HG03139 (cell line): ENCODE measurements around the gene PCGF2.
"Not testable (repeated sequence)": the region's sequence is repeated elsewhere in the genome, so short reads cannot be mapped to it uniquely, and the experiment has no call there.

Experiments used
- ATAC-seq: cut with Tn5 transposase; IDR thresholded peaks from one replicate; pipeline ENCODE4 v1.9.1; 2021; ENCODE audit not compliant: unreplicated experiment

PCGF2 gene

DNA sequence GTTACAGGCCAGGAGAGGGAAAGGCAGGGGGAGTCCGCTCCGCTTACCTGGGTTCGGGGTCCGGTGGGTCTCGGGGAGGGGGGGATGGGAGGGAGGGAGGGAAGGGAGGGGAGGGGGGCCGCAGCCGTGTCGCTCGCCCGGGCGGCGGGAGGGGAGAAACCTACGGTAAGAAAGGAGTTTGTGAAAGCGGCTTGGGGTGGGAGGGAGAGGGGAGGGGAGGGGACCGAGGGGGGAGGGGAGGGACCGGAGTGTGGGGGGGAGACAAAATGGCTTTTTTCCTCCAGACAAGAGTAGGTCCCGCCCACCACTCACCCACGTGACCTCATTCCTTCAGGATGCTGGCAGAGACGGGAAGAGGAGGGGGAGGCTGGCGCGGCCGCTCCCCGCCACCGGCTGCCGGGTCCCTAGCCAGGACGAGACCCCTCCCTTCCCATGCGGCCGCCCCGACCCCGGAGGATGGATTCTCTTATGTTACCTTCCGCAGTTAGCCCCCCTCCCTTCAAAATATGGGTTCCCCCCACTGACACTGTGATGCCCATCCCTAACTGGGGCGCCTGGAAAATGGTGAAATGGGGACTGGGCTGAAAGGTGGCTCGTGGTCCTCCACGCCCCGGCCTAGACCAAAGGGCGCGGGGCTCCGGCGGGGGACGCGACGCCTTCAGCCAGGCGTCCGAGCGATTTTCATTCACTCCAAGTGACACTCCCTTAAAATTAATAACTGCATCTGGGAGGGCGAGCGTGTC lies at the start of gene PCGF2:
PCGF2 (minus strand) TSS at position 188 of the 743 bp plus-strand sequence. CDS start 7,934 bp downstream, outside the sequence.
- ATAC-seq, result no peak

DNA sequence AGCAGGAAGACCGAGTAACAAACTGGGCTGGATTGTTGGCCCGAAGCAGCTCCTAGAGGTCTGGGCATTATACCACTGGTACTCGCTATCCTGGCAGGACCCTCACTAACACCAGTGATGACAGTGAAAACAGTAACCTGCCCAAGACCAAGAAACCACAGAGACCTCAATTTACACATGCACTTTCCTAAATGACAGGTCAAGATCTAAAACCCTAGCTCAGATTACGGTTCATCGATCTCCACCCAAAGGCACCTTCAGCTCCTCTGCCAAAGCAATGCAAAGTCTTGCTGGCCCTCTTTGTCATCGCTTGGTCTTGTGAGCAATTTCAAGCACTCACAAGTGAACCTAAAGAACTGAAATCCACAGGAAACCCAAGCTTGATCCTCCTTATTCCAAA lies 49.7 kb upstream of the PCGF2 start:
- no peak for ATAC-seq

DNA sequence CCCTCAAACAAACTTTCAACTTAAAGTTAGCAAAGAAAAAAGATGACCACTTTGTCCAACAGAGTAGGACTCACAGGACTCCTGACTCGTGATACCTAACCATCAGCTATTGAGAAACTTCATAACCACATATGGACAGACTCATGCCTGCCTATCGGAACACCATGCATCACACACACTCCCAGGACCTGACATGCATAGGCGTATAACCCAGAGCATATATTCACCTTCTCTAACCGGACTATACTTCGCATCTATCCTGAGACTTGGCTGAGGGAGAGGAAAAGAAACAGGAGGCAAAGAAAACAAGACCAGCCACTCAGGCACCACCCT lies 49.0 kb upstream of the PCGF2 start:
- no peak for ATAC-seq

DNA sequence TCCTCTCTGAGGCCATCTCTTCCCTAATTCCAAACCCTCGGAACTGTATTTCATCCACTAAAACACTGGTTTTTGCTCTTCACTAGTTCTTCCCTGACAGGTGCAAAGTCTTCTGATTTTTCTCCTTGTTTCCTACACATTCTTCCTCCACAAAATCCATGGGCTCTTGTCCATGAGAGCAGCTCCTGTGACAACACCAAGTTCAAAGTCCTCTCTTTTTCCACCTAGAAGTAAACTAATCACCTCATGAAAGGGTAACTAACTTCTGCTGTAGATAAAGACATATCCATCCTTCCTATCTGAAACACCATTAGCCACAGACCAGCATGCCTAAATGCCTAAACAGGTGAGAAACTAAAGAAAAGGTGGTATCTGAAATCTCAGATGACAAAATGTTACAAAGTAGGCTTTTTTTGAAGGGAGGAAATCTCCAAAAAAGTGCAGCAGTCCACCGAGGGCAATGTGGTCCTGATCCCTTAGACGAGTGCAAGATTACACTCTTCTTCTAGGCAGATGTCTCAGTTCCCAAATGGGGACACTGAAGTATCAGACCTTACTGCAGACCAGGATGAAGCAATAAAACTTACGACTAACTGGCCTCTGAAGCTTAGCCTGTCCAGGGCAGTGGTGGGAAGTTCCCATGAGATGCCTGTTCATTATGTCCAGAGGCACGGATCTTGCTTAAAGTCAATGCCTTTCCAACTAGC lies 48.5 kb upstream of the PCGF2 start:
- no peak for ATAC-seq

DNA sequence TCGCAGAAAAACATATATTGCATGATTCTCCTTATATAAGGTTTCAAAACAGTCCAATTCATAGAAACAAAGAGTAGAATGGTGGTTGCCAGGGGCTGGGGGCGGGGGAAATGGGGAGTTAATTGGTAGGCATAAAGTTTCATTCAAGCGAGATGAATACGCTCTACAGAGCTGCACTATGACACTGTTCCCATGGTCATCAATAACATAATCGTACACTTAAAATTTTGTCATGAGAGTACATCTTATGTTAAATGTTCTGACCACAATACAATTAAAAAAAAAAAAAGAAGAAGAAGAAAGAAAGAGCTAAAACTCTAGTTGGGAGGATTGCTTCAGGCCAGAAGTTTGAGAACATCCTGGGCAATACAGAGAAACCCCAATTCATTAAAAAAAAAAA lies 46.1 kb upstream of the PCGF2 start:
- no peak for ATAC-seq

DNA sequence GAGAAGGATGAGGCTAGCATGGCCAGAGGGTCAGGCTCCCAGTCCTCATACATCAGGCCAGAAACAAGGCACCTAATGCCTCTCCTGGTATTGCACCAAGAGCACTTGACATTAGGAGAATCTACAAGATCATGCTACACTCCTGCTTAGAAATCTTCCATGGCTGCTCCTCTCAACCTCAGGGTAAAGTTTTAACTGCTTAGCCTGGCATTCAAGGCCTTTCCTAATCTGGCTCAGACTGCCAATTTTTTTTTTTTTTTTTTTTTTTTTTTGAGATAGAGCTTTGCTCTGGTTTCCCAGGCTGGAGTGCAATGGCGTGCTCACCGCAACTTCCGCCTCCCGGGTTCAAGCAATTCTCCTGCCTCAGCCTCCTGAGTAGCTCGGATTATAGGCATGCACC lies 43.0 kb upstream of the PCGF2 start:
- no peak for ATAC-seq

DNA sequence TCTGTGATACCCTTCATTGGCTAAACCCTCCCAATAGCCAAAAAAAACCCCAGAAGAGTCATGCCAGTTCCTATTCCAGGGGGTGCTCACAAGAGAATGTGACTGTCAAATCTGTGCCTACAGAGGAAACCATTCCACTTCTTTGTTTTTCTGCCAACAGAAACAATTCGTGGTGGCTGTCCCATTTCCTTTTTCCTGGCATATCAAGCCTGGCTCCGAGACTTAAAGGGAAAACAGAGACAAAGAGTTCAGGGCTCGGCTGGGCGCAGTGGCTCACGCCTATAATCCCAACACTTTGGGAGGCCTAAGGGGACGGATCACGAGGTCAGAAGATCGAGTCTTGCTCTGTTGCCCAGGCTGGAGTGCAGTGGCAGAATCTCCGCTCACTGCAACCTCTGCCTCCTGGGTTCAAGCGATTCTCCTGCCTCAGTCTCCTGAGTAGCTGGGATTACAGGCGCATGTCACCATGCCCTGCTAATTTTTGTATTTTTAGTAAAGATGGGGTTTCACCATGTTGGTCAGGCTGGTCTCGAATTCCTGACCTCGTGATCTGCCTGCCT lies 42.1 kb upstream of the PCGF2 start:
- ATAC-seq, result not testable (repeated sequence)

DNA sequence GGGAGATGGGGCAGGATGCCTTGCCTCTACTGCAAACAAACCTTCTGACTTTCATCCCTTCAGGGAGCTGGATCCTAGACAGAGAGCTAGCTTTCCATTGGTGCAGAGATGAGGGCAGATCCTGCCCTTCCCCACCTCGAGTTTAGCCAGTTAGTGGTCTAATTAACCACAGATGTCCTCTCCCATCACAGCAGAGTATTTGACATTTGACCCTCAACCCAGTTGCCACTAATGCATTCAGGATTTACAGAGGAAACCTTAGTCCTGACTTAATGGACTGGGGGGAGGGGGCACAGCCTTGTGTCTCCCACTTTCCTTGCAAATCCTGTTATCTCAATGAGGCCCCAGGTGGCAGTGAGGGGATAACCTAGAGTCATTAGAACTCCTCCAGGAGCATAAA lies 41.0 kb upstream of the PCGF2 start:
- ATAC-seq, result no peak

DNA sequence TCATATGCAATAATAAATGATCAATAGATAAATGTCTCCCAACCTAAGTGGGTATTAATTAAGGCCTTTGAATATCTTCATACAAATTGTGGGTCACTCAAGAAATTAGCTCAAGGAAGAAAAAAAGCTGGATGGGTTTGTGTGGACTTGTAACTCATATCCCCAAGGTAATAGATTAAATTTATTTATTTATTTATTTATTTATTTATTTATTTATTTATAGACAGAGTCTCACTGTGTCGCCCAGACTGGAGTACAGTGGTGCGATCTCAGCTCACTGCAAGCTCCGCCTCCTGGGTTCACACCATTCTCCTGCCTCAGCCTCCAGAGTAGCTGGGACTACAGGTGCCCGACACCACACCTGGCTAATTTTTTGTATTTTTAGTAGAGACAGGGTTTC lies 39.9 kb upstream of the PCGF2 start:
- ATAC-seq, result not testable (repeated sequence)

DNA sequence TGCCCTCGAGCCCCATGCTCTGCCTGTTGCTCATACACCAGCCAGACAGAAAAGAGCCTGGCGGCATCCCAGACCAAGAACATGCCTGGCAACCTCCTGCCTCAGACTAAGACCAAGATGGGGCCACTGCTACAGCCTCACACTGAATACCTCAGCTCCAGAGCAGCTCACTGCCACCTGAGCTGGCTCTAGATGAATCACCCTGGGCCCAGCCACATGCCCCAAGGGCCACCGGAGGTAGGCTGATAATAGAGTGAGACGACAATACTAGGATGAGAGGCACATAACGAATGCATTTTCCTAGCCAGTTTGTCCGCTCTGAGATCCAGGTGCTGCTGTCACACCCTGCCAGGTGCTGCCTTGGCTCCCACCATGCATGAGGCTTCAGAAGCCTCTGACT lies 38.2 kb upstream of the PCGF2 start:
- no peak for ATAC-seq

DNA sequence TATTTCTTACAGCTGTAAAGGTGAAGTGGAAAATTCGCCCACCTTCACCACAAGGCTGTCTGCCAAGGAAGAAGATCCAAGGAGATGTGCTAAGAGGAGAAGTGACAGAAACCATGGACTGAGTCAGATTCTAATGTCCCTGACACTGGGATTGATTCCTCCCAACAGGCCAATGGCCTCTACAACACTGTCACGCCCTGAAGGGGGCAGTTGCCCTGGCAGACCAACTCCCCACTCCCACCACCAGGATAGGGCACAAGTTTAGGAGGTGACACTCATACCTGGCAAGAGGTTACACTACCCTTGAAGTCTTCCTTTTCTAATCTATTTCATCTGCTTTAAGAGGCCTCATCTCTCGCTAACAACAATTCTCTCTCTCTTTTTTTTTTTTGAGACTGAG lies 35.1 kb upstream of the PCGF2 start:
- no peak for ATAC-seq

DNA sequence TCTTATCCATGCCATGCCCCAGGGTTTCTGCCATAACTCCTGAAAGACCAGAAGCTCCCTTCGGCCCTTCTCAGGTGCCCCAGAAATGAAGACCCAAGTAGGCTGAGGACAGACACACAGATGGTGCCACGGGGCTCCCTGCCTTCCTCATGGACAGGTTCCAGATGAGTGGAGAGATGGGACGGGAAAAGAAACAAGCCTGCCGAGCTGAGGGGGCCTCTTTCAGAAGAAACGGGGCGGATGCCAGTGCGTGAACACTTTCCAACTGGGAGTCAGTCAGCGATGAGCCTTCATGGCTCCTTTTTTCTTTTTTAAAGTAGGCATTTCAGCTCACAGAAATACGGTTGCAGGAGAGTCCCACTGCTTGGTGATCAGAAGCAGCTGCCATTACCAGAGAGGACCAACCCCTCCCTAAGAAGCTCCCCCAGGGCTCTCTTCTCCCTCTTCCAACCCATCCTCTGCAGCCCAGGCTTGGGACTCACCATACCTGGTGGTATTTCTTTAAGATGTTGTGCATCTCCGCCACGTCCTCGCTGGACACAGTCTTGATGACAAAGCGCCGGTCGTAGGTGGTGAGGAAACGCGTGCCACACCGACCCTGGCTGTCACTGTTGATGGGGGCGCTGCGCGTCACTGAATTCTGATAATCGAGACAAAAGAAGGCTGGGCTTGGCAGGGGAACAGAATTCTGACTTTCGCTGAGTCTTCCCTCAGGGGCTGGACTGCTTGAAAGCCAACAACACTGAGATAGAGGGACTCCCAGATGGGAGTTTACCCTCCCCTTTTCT lies 32.0 kb upstream of the PCGF2 start:
- ATAC-seq, result no peak

DNA sequence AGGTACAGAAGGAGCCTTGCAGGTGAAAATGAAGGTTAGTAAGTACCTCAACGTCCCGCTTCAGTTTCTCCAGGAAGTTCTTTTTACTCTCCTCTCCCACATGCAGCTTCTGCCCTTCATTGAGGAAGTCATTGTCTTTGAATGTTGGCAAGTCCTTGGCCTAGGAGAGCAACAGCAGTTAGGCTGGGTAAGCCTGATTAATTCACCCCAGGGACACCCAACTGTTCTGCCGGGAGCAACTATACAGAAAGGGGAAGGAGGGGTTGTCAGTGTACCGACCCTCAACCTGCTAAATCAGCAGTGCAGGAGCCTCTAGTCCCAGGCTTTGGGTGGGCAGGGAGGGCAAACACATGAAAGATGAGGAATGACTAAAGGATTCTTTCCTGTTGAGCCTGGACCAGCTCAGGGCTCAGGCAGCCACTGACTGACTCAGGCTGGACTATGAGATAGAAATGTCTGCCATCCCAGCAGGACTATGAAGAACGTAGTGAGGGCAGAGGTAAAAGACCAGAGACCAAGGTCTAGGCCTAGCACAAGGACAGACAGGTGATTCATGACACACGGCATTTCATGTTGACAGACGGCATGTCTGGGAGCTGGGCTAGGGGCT lies 29.6 kb upstream of the PCGF2 start:
- no peak for ATAC-seq

DNA sequence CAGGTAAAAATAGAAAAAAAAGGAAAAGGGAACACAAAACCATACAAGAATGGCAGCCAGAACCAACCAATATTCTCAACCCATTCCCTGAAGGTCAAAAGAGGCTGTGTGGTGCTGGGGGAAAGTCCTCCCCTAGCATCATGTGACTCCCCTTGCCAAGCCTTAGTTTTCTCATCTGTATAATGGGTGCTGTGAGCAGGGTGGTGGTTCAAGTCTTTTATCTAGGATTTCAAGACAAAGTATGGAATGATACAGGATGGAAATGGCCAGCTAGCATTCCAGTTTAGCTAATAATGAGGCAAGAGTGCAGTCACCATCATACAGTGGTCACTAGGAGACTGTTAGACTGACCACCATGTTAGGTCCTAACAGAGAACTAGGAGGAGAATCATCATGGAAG lies 25.1 kb upstream of the PCGF2 start:
- no peak for ATAC-seq

DNA sequence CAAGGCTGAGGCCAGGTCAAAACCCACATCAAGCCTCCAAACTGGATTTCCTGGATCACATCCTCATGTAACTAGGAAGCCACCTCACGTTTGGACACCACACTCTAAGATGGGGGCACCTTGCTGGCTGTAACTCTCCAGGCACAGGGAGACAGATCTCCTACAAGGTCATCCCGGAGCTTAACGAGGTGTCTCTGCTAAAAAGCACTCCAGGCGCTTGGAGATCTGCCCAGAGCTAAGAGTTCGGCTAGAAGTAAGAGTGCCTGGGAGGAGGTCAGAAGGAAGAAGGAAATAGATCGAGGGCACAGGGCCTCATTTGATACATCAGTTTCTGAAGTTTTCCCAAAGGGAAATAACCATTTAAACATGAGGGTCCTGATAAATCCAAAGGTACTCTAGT lies 20.3 kb upstream of the PCGF2 start:
- ATAC-seq, result no peak

DNA sequence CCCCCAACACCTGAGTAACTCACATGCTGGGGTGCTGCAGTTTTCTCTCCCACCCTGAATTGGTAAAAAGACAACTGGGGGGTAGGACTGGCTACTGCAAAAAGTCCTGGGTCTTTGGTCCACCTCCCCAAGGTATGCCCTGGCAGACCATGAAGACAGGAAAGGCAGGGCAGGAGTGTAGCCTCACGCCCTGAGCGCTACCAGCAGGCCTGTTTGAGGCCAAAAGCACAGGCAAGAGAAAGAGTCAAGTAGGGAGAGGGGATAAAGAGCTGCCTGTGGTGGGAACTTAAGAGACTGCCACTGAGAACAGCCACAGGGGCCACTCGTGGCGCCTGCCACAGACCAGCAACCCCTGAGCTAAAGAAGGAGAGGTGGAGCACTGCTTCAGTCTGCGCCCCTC lies 18.2 kb upstream of the PCGF2 start:
- no peak for ATAC-seq

DNA sequence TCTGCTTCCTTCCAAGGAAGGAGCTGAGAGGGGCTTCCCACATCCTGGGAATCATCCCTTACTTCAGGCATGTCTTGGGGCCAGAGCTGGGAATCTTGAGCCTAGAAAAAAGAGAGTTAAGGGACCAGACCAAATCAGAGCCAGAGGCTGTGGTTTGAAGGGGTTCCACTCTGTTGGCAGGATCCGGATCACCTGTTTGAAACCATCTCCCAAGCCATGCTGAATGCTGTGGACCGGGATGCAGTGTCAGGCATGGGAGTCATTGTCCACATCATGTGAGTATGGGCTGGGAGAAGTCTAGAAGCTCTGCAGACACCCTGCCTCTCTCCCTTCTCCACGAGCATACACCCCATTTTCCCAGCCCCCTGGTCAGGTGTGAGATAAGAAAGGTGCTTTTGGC lies 14.1 kb upstream of the PCGF2 start:
- ATAC-seq, result no peak

DNA sequence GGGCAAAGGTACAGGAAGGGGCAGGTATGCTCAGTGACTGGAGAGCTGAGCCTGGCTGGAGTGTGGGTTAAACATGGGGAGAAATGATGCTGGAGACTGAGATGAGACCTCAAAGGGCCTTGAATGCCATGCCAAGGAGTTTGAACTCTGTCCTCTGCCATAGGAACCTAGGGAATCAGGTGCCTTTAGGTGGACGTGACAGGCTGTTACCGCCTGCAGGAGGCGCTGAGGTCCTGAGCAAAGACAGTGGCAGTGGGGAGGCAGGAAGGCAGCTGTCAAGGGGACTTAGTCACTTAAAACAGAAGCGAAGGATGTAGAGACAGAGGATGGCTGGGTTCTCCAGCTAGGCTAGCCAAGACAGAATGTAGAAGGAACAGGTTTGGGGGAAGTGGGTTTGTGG lies 13.5 kb upstream of the PCGF2 start:
- ATAC-seq, result no peak

DNA sequence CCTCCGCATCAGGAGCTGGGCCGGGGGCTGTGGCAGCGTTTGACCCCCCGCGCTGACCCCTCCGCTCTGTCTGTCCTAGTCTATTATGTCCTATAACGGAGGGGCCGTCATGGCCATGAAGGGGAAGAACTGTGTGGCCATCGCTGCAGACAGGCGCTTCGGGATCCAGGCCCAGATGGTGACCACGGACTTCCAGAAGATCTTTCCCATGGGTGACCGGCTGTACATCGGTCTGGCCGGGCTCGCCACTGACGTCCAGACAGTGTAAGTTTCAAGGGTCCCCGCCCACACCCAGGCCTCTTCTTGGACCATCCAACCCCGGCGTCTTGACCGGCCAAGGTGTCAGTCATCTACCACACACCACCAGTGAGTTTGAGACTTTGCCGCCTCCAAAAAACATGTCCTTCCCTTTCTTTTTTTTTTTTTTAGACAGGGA lies 5.0 kb upstream of the PCGF2 start:
- no peak for ATAC-seq

DNA sequence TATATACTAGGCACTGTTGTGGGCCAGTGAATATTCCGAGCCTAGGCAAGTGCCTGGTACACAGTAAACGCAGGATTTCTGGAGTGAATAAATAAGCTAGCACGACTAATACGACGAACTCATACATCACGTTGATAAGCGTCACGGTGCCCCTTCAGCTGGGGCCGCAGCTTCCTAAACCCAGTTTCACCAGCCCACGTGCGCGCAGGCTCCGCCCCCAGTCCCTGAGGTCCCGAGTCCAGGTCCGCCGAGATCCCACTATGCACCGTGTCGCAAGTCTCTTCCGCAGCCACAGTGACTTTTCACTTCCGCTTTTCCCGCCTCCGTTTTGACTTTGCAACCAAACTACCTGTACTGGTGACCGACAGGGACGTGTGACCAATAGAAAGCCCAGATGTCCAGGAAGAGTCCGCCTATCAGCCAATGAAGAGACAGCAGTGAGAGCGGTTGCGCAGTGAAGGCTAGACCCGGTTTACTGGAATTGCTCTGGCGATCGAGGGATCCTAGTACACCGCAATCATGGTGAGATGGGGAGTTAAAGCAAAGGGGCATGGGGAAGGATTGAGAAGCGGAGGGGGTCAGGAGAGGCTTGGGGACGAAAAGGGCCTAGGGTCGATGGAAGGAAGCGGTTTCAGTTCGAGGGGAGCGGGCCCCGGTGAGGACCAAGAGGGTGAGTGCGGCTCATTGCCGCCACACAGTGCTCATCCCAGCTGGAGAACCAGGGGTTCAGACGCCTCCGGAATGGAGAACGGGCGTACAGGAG lies 4.4 kb upstream of the PCGF2 start, which contains the start of gene PSMB3:
PSMB3 (plus strand) TSS at position 434 of the 763 bp plus-strand sequence; CDS start at position 520, 86 bp downstream.
- peak; percentile 66 for ATAC-seq
